Measurements from ENCODE around the gene PLA2G3. TPM values are rescaled to one million over a fixed set of nuclear protein-coding genes. Genes with fewer than 3 reads are reported as not detected.

The PLA2G3 gene
- total RNA-seq, 1 experiment from 2014 or later, result 21.5 TPM

DNA sequence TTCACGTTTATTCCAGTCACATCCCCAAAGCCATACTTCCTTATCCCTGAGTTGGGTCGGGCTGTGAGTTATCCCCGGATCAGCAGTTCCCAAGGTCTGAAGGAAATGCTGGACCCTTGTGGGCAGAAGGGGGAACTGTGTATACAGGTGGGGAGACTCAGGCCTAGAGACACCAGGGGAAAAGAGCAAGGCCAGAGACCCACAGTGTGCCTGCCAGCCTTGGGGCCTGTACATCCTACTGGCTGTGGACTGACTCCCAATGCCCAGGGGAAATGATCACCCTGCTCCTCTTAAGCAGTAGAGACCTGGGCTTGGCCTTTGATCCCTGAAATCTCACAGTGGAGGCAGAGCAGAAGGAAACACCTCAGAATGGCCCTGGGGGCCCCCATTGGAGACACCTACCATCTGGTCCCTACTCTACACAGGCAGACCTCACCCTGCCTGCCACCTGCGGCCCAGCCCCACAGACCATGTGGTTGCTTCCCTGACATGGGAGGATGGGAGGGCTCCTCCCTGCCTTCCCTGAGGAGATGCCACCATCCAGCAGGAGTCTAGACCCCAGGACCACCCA lies 34.2 kb downstream of the PLA2G3 start:
- H3K9me3 ChIP-seq (ENCODE audit: low read depth, low read length, poor library complexity, severe bottlenecking), result no peaks in the 10 kb centered on the region
- H3K4me3 ChIP-seq (ENCODE audit: low read depth, low read length, poor library complexity, severe bottlenecking), result no peak overlapping the region
- no peak for TF ChIP-seq EZH2 (IDR thresholded peaks at IDR 0.05; ENCODE audit: borderline replicate concordance, low read depth, low read length, poor library complexity, severe bottlenecking)
- no peak for TF ChIP-seq CTCF (conservative IDR thresholded peaks at IDR 0.05; ENCODE audit: low read depth, low read length)
- no peak for DNase-seq (ENCODE audit: low spot score)
- H3K27ac ChIP-seq (ENCODE audit: low read depth, low read length, poor library complexity, severe bottlenecking), result no peak overlapping the region
- H3K27me3 ChIP-seq (replicated peaks; ENCODE audit: insufficient read depth, low read depth, low read length, poor library complexity), result no peaks in the 10 kb centered on the region
- CTCF ChIA-PET, result no interaction called here
- H3K4me1 ChIP-seq (ENCODE audit: insufficient read depth, low read length, poor library complexity, severe bottlenecking), result peaks cover 4% of the 10 kb centered on the region
- no TSS peak for BruUV-seq (replicated peaks)
- H3K36me3 ChIP-seq (ENCODE audit: insufficient read depth, low read length, poor library complexity, severe bottlenecking), result no peaks in the 10 kb centered on the region
- intact Hi-C loops (cut with micrococcal nuclease; ENCODE audit: unreplicated experiment), result loop anchor here (5.0 kb wide), 2 partner anchors 166 to 186 kb away; partner anchors contain the start of gene PIK3IP1
- POLR2A ChIA-PET (ENCODE audit: low non-redundant PET), result no interaction called here

DNA sequence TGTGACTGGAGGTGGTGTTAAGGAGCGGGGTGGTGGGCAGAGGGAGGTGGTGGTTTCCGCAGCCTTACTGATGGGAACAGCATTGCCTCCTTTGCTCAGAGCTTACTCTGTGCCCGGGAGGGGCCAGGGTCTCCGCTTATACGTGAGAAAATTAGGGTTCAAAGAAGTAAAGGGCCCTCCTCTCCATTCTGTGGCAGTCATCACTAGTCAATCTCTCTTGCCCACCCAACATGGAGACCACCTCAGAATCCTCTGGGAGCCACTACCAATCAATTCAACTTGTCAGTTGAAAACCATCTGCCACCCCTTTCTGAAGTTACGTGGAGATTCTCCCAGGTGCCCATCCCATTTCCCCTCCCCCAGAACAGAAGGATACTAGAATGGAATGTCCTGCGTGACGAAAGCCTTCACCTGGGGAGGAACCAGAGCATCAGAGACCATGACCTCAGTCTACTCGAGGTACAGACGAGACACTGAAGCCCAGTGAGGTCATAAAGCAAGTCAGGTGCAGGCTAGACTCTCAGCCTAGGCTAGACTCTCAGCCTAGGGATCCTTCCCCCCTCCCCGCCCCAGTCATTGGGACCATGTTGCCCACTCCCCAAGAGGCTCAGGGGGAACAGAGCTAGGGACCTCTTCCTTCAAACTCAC lies 34.9 kb downstream of the PLA2G3 start:
- Histone ChIP-seq H3K27me3 (replicated peaks; ENCODE audit: insufficient read depth, low read depth, low read length, poor library complexity) (no peaks in the 10 kb centered on the region), H3K9me3 (ENCODE audit: low read depth, low read length, poor library complexity, severe bottlenecking) (no peaks in the 10 kb centered on the region), H3K36me3 (ENCODE audit: insufficient read depth, low read length, poor library complexity, severe bottlenecking) (no peaks in the 10 kb centered on the region), H3K4me3 (ENCODE audit: low read depth, low read length, poor library complexity, severe bottlenecking) (no peak overlapping the region), H3K4me1 (ENCODE audit: insufficient read depth, low read length, poor library complexity, severe bottlenecking) (peaks cover 4% of the 10 kb centered on the region), H3K27ac (ENCODE audit: low read depth, low read length, poor library complexity, severe bottlenecking) (no peak overlapping the region)
- ChIA-PET CTCF (no interaction called here), POLR2A (ENCODE audit: low non-redundant PET) (no interaction called here)
- intact Hi-C loops (cut with micrococcal nuclease; ENCODE audit: unreplicated experiment), result loop anchor here (5.0 kb wide), 2 partner anchors 167 to 187 kb away; partner anchors contain the start of gene PIK3IP1
- no peak for DNase-seq (ENCODE audit: low spot score)
- TF ChIP-seq CTCF (conservative IDR thresholded peaks at IDR 0.05; ENCODE audit: low read depth, low read length), result no peak
- TF ChIP-seq EZH2 (IDR thresholded peaks at IDR 0.05; ENCODE audit: borderline replicate concordance, low read depth, low read length, poor library complexity, severe bottlenecking), result no peak
- BruUV-seq (replicated peaks), result no TSS peak

DNA sequence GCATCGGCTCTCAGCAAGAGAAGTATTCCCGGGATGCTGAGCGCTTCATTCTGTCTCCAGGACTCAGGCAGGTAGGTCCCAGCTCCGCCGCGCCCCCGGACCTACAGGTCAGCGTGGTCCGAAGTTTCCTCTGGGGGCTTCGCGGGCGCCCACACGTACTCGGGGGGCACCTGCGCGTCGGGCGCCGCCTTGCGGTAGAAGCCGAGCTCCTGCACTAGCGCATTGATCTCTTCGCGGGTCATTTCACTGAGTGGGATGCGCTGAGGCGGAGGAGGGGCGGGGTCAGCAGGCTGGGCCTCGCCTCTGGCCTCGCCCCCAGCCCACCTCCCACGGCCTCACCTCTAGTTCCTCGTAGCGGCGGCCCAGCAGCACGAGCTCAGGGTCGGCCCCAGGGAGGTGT lies 35.4 kb downstream of the PLA2G3 start:
- Histone ChIP-seq H3K4me3 (ENCODE audit: low read depth, low read length, poor library complexity, severe bottlenecking) (no peak overlapping the region), H3K4me1 (ENCODE audit: insufficient read depth, low read length, poor library complexity, severe bottlenecking) (peaks cover 4% of the 10 kb centered on the region), H3K36me3 (ENCODE audit: insufficient read depth, low read length, poor library complexity, severe bottlenecking) (no peaks in the 10 kb centered on the region), H3K27me3 (replicated peaks; ENCODE audit: insufficient read depth, low read depth, low read length, poor library complexity) (no peaks in the 10 kb centered on the region), H3K9me3 (ENCODE audit: low read depth, low read length, poor library complexity, severe bottlenecking) (no peaks in the 10 kb centered on the region), H3K27ac (ENCODE audit: low read depth, low read length, poor library complexity, severe bottlenecking) (no peak overlapping the region)
- TF ChIP-seq EZH2 (IDR thresholded peaks at IDR 0.05; ENCODE audit: borderline replicate concordance, low read depth, low read length, poor library complexity, severe bottlenecking), result no peak
- TF ChIP-seq CTCF (conservative IDR thresholded peaks at IDR 0.05; ENCODE audit: low read depth, low read length), result peak; percentile 64
- ChIA-PET CTCF (interaction anchor here (0.6 kb wide), 1 partner anchor 170 kb away, joined by 3 read pairs; no protein-coding TSS in a partner anchor), POLR2A (ENCODE audit: low non-redundant PET) (no interaction called here)
- no peak for DNase-seq (ENCODE audit: low spot score)
- no TSS peak for BruUV-seq (replicated peaks)
- intact Hi-C loops (cut with micrococcal nuclease; ENCODE audit: unreplicated experiment), result loop anchor here (5.0 kb wide), 2 partner anchors 167 to 187 kb away; partner anchors contain the start of gene PIK3IP1
